HL-60/S4 treated with retinoic acid at 250 ng/mL for 4 days and 3 days (cell line): ENCODE measurements around the gene GALP.
"Not testable (repeated sequence)": the region's sequence is repeated elsewhere in the genome, so short reads cannot be mapped to it uniquely, and the experiment has no call there.

Experiments
- in situ Hi-C: fragments of 300-500 bp; cut with MboI; formaldehyde crosslinking; loops from 2 replicates; pipeline ENCODE4 v1.7.0; 2022; ENCODE audit warnings: low sequenced_read_pairs

GALP gene

GRCh38 chr19:56147307-56147706, 28.5 kb upstream of the GALP start:
- in situ Hi-C loops: no loop called here

- in situ Hi-C loops: no loop called here
Measured at GRCh38 chr19:56148096-56148495, 27.7 kb upstream of the GALP start.

- in situ Hi-C loops: not testable (repeated sequence)
Measured at GRCh38 chr19:56148955-56149655, 26.7 kb upstream of the GALP start.

GRCh38 chr19:56149656-56150038, 26.2 kb upstream of the GALP start:
- in situ Hi-C loops: no loop called here

GRCh38 chr19:56150358-56150757, 25.4 kb upstream of the GALP start:
- in situ Hi-C loops: no loop called here

GRCh38 chr19:56152644-56153043, 23.2 kb upstream of the GALP start:
- in situ Hi-C loops: no loop called here

- in situ Hi-C loops: no loop called here
Measured at GRCh38 chr19:56153507-56153906, 22.3 kb upstream of the GALP start.

GRCh38 chr19:56155124-56155687, 20.6 kb upstream of the GALP start:
- in situ Hi-C loops: no loop called here

GRCh38 chr19:56156768-56157167, 19.0 kb upstream of the GALP start:
- in situ Hi-C loops: no loop called here

GRCh38 chr19:56158170-56158757, 17.5 kb upstream of the GALP start:
- in situ Hi-C loops: no loop called here

- in situ Hi-C loops: no loop called here
Measured at GRCh38 chr19:56159009-56159559, 16.7 kb upstream of the GALP start.

- in situ Hi-C loops: no loop called here
Measured at GRCh38 chr19:56159622-56160271, 16.1 kb upstream of the GALP start.

- in situ Hi-C loops: no loop called here
Measured at GRCh38 chr19:56161534-56161933, 14.3 kb upstream of the GALP start.

- in situ Hi-C loops: no loop called here
Measured at GRCh38 chr19:56162258-56162657, 13.6 kb upstream of the GALP start.

GRCh38 chr19:56163097-56163496, 12.7 kb upstream of the GALP start:
- in situ Hi-C loops: no loop called here

- in situ Hi-C loops: no loop called here
Measured at GRCh38 chr19:56167064-56167578, 8.7 kb upstream of the GALP start.

- in situ Hi-C loops: loop anchor here (10.0 kb wide), 1 partner anchor 95 kb away; no protein-coding TSS in a partner anchor
Measured at GRCh38 chr19:56170261-56170660, 5.5 kb upstream of the GALP start.

- in situ Hi-C loops: loop anchor here (10.0 kb wide), 1 partner anchor 99 kb away; no protein-coding TSS in a partner anchor
Measured at GRCh38 chr19:56174086-56174485, 1.7 kb upstream of the GALP start.

- in situ Hi-C loops: loop anchor here (10.0 kb wide), 1 partner anchor 100 kb away; no protein-coding TSS in a partner anchor
Measured at GRCh38 chr19:56174550-56174949, 1.3 kb upstream of the GALP start.

- in situ Hi-C loops: loop anchor here (10.0 kb wide), 1 partner anchor 102 kb away; no protein-coding TSS in a partner anchor
Measured at GRCh38 chr19:56176310-56176709, 502 bp downstream of the GALP start.

- in situ Hi-C loops: loop anchor here (10.0 kb wide), 1 partner anchor 102 kb away; no protein-coding TSS in a partner anchor
Measured at GRCh38 chr19:56176881-56177280, 1.1 kb downstream of the GALP start.
